UCSD-AML1 (cell line): ENCODE results near the gene RALGAPA1.
"Not testable (repeated sequence)": the region's sequence is repeated elsewhere in the genome, so short reads cannot be mapped to it uniquely, and the experiment has no call there.

Experiments used
- DNase-seq: peaks from one replicate; lab custom pipeline; 2025; ENCODE audit not compliant: unreplicated experiment; lab: John Stamatoyannopoulos, UW

RALGAPA1 gene

DNA sequence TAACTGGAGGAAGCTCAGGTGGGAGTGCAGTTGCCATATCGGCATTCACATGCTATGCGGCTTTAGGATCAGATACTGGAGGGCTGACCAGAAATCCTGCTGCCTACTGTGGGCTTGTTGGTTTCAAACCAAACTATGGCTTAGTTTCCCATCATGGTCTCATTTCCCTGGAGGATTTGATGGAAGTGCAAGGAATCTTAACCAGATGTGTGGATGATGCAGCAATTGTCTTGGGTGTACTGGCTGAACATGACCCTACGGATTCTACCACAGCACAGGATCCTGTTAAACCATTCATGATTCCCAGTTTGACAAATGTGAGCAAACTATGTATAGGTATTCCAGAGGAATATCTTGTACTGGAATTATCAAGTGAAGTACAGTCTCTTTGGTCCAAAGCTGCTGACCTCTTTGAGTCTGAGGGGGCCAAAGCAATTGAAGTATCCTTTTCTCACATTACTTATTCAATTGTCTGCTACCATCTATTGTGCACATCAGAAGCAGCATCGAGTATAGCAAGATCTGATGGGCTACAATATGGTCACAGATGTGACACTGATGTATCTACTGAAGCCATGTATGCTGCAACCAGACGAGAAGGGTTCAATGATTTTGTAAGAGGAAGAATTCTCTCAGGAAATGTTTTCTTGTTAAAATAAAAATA is 42.9 kb downstream of the RALGAPA1 start:
- DNase-seq: no peak

DNA sequence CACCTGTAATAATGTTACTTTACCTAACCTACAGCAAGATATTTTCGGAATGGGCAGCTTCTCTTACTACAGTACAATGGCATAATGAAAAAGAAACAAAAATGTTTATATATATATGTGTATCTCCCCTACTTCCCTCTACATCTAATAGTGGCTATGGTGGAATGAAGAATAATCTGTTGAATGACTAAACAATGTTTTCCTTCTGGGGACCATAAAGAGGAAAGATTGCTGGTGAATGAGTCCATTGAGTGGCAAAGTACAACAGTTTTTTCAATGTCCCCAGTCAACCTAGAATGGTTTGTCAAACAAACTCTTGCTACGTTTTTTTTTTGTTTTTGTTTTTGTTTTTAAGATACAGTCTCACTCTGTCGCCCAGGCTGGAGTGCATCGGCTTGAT is 47.2 kb downstream of the RALGAPA1 start:
- DNase-seq: no peak

DNA sequence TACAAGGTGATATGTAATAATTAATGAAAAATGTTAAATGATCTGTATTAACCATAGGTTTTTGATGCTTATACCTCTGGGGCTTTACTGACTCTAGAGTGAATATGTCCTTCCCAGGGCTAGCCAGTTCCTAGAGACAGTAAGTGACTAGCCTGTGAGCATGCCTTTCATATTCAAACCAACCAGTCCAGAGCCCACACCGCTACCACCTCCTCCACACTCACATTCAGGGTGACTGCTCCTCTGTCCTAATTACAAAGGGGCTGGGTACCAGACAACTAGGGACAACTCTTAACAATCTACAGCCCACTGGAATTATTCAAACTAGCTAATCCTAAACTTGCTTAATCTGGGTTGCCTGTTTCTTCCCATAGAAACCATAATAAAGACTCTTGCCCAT is 49.0 kb downstream of the RALGAPA1 start:
- DNase-seq: no peak

GRCh38 chr14:35758523-35759129 is 50.5 kb downstream of the RALGAPA1 start:
- no peak for DNase-seq

DNA sequence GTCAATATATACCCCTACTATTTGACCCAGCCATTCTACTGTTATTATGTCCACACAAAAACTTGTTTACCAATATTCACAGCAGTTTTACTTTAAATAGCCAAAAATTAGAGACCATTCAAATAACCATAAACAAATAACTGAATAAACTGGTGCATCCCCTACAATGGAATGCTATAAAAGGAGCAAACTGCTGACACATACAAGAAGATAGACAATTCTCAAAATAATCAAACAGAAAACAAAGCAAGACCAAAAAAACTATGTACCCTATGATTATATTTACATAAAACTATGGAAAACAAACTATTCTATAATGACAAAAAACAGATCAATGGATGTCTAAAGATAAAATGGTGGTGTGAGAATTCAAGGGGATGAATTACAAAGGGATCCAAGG is 54.4 kb downstream of the RALGAPA1 start:
- no peak for DNase-seq

DNA sequence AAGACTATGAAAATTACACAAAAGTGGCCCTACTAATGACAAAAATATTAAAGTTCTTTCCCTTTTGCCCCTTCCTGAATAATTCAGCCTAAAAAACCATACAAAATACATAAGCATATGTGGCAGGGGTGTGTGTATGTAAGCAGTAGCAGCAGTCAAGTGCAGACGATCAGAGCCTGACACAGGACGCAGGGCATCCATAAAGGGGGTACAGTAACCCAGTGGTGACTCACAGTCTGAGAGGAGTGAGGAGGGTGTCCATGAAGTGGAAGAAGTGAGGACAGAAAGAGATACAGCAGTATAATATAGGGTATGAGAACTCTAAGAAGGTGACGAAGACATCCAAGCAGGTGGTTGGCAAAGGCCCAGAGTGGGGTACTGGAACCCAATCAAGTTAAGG is 56.7 kb downstream of the RALGAPA1 start:
- no peak for DNase-seq

- DNase-seq: no peak
Observed at GRCh38 chr14:35750202-35750904, 58.7 kb downstream of the RALGAPA1 start.

- no peak for DNase-seq
Observed at GRCh38 chr14:35747379-35747778, 61.7 kb downstream of the RALGAPA1 start.

DNA sequence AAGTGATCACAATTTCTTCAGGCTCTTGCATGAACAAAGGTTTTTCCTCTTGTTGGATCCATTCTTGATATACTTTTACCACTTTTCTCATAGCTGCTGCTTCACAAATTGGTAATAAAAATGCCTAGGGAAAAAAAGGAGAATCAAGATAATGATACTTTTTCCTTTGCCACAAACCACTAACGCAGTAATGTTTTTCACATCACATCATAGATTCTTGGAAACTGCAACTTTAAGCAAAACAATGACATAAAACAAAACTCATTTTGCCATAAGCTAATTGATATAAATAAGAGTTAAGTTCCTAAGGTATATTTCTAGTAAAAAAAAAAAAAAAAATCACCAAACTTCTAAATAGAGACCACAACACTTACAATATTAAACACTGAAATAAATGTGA is 66.7 kb downstream of the RALGAPA1 start:
- DNase-seq: no peak

DNA sequence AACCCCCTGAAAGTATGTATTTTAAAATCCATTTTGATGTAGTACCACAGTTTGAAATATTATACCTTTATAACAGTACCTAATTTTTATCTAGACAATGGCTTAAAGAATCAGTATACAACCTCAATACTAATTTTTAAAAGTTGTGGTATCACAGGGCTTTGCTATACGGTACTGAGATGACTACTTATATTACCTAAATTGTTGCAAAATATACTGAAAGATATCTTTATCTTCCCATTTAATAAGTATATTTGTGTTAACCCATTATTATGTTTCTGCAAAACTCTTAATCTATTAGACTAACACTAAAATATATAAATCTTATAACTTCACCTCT is 67.1 kb downstream of the RALGAPA1 start:
- DNase-seq: no peak

DNA sequence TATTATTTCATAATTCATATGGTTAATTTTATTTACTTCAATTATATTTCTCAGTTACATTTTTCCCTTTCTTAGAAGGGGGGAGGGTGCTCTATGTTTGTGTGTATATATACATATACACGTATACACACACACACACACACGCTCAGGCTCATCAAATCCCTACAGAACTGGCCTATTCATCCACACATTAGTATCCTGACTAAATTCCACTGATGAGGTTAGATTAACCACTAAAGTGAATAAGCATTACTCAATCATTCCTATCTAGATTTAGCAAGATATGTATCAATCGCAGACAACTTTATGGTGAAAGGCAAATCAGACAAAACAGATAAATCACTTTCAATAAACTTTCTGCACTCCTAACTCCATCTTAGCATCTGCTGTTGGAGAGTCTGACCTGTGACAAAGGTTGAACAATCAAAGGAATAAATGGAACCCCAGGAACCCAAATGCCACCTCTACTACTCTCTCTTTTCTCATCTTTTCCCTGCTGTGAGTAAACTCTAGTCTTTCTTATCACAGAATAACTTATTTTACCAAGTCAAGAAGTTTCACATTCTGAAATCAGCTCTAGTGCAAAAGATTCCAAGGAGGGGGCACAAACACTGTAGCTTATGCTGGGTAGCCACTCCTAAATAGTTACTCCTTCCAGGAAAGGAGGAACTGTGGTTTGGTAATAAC is 67.6 kb downstream of the RALGAPA1 start:
- no peak for DNase-seq

GRCh38 chr14:35740215-35740614 is 68.9 kb downstream of the RALGAPA1 start:
- no peak for DNase-seq

GRCh38 chr14:35735163-35735562 is 73.9 kb downstream of the RALGAPA1 start:
- not testable (repeated sequence) for DNase-seq

DNA sequence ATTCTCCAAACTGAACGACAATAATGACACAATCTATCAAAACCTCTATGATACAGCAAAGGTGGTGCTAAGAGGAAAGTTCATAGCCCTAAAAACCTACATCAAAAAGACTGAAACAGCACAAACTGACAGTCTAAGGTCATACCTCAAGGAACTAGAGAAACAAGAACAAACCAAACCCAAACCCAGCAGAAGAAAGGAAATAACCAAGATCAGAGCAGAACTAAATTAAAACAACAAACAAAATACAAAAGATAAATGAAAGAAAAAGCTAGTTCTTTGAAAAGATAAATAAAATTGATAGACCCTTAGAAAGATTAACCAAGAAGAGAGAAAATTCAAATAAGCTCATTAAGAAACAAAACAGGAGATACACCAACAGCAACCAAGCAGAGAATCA is 75.6 kb downstream of the RALGAPA1 start:
- not testable (repeated sequence) for DNase-seq

GRCh38 chr14:35730871-35731270 is 78.2 kb downstream of the RALGAPA1 start:
- no peak for DNase-seq

DNA sequence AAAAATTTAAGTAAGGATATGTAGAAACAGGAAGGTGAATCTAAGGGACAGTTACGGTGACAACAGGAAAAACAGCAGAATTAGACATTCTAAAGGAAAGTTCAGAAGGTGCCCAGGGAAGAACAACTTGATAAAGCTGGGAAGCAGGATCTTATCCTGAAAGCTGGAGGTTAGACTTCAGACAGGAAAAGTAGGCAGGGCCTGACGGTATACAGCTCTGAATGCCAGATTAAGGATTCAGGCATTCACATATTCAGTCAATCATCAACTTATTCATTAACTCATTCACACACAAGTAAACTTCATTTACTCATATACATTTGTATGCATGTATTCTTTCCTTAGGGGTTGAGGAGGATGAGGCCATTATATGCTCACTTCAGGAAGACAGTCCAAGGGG is 81.3 kb downstream of the RALGAPA1 start:
- DNase-seq: no peak

GRCh38 chr14:35725930-35726329 is 83.2 kb downstream of the RALGAPA1 start:
- DNase-seq: no peak

GRCh38 chr14:35715079-35715478 is 94.0 kb downstream of the RALGAPA1 start:
- no peak for DNase-seq

GRCh38 chr14:35712466-35712865 is 96.6 kb downstream of the RALGAPA1 start:
- DNase-seq: no peak

DNA sequence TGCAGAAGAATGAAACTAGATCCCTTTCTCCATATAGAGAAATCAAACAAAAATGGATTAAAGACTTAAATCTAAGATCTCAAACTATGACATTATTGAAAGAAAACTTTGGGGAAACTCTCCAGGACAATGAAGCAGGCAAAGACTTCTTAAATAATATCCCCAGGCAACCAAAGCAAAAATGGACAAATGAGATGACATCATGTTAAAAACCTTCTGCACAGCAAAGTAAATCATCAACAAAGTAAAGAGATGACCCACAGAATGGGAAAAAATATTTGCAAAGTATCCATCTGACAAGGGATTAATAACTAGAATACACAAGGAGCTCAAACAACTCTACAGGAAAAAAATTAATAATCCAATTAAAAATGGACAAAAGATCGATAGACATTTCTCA is 101.0 kb downstream of the RALGAPA1 start:
- no peak for DNase-seq

GRCh38 chr14:35705636-35706035 is 103.5 kb downstream of the RALGAPA1 start:
- no peak for DNase-seq
